Aorta (tissue), 5 donors: ENCODE measurements around the gene LAMA4. TPM values are rescaled to one million over a fixed set of nuclear protein-coding genes. Genes with fewer than 3 reads are reported as not detected.

Experiments used
- ATAC-seq: fragments of 200-7000 bp; cut with Tn5 transposase; one replicate; pipeline ENCODE4 v1.9.1; 2022; ENCODE audit warnings: moderate library complexity; ENCODE audit not compliant: low FRiP score
- DNase-seq, 2 donors: peaks; one replicate each; pipeline ENCODE4 v3.0.0-alpha.2; 2020
- H3K27ac ChIP-seq, 2 donors: one replicate each; pipeline ENCODE4 v1.5.1; 2013; ENCODE audit warnings: low read length in 2 of 2, mild to moderate bottlenecking in 2 of 2, moderate library complexity in 2 of 2, control low read depth in 1 of 2, inconsistent platforms in 1 of 2, low read depth in 1 of 2
- H3K27me3 ChIP-seq, 2 donors: one replicate each; pipeline ENCODE4 v1.6.1; 2013; ENCODE audit warnings: control low read depth in 1 of 2, low read length in 1 of 2, mild to moderate bottlenecking in 1 of 2, moderate library complexity in 1 of 2; ENCODE audit not compliant: insufficient read depth in 2 of 2, control insufficient read depth in 1 of 2
- H3K36me3 ChIP-seq, 2 donors: one replicate each; pipeline ENCODE4 v1.6.1; 2013; ENCODE audit warnings: control low read depth in 1 of 2, low read length in 1 of 2, mild to moderate bottlenecking in 1 of 2; ENCODE audit not compliant: insufficient read depth in 2 of 2, control insufficient read depth in 1 of 2
- H3K4me1 ChIP-seq, 2 donors: one replicate each; pipeline ENCODE4 v1.6.1; 2013; ENCODE audit warnings: low read length in 2 of 2, control low read depth in 1 of 2, mild to moderate bottlenecking in 1 of 2, moderate library complexity in 1 of 2; ENCODE audit not compliant: insufficient read depth in 2 of 2, control insufficient read depth in 1 of 2
- H3K4me3 ChIP-seq, 2 donors: one replicate each; pipeline ENCODE4 v1.5.1; 2013; ENCODE audit warnings: low read length in 2 of 2, control low read depth in 1 of 2, mild to moderate bottlenecking in 1 of 2
- H3K9me3 ChIP-seq: one replicate; pipeline ENCODE4 v1.6.1; 2013; ENCODE audit warnings: mild to moderate bottlenecking, low read length; ENCODE audit not compliant: control insufficient read depth
- WGBS, 2 donors: extraction: QIAGEN DNeasy Blood & Tissue Kit; methylation state at CpG; one replicate each; pipeline ENCODE4 v1.1.7; 2013; 5-methylcytosine and 5-hydroxymethylcytosine counted together
- intact Hi-C, 2 donors: fragments of 100-400 bp; cut with DNase I; formaldehyde crosslinking; loops; one replicate each; pipeline versions ENCODE4 v1.14.2 to v1.15.0; 2022
- polyA plus RNA-seq, 2 donors: library from polyadenylated mRNA; stranded (reverse); fragments of 200-250 nt; gene quantifications; one replicate each; pipeline ENCODE4 v1.2.3, GENCODE V29; 2013
- total RNA-seq, 2 donors: library from RNA; stranded (reverse); fragmentation: NEBNext Ultra II Directional; extraction: Animal tissue kit (Norgen Biotek cat#: 25700); gene quantifications; one replicate each; pipeline ENCODE4 v1.2.1, GENCODE V29; 2021
- donor health status: healthy with polysubstance abuse.
- donor health status: Bipolar disorder and iron deficiency.
- donor health status: DM: no; HTN: no; CAD: no.
- donor health status: DM: no; HTN: no; CAD: no.
- donor health status: DM: yes; HTN: yes; CAD: no.

The LAMA4 gene
- total and polyA plus RNA-seq, 4 donors: 7.8 to 150 (median 67.5) TPM

GRCh38 chr6:112153926-112154607 is 100.3 kb downstream of the LAMA4 start:
- H3K9me3 ChIP-seq: no peaks in the 10 kb centered on the region
- no peaks in the 10 kb centered on the region for H3K27me3 ChIP-seq
- no peak overlapping the region for H3K27ac ChIP-seq
- intact Hi-C loops: no loop called here
- WGBS, 2 donors: 62 to 65% methylated on average over 5 of the region's 5 CpGs
- no peak for DNase-seq
- H3K36me3 ChIP-seq: no peaks in the 10 kb centered on the region
- H3K4me3 ChIP-seq: no peak overlapping the region
- no peak for ATAC-seq
- H3K4me1 ChIP-seq: no peaks in the 10 kb centered on the region

- no peak overlapping the region for H3K4me3 ChIP-seq
- no peaks in the 10 kb centered on the region for H3K27me3 ChIP-seq
- DNase-seq (no peak), ATAC-seq (no peak)
- H3K27ac ChIP-seq: no peak overlapping the region
- intact Hi-C loops: no loop called here
- H3K4me1 ChIP-seq: no peaks in the 10 kb centered on the region
- WGBS, 2 donors: 69 to 74% methylated on average over 5 of the region's 5 CpGs
- peaks cover 0 to 5% of the 10 kb centered on the region in 2 donors for H3K36me3 ChIP-seq
- no peaks in the 10 kb centered on the region for H3K9me3 ChIP-seq
These were observed 104.0 kb downstream of the LAMA4 start for GRCh38 chr6:112150363-112150762.

GRCh38 chr6:112149719-112150263 is 104.6 kb downstream of the LAMA4 start:
- no peaks in the 10 kb centered on the region for H3K9me3 ChIP-seq
- 52 to 53% methylated on average over 4 of the region's 4 CpGs for WGBS, 2 donors
- DNase-seq: no peak
- H3K27me3 ChIP-seq: no peaks in the 10 kb centered on the region
- peak; percentile 53 for ATAC-seq
- H3K36me3 ChIP-seq: peaks cover 0 to 5% of the 10 kb centered on the region in 2 donors
- no peaks in the 10 kb centered on the region for H3K4me1 ChIP-seq
- H3K27ac ChIP-seq: no peak overlapping the region
- H3K4me3 ChIP-seq: no peak overlapping the region
- intact Hi-C loops: no loop called here

- no peak for DNase-seq
- H3K4me1 ChIP-seq: no peaks in the 10 kb centered on the region
- 36 to 61% methylated on average over 1 of the region's 1 CpG for WGBS, 2 donors
- H3K27ac ChIP-seq: no peak overlapping the region
- no peaks in the 10 kb centered on the region for H3K27me3 ChIP-seq
- intact Hi-C loops: no loop called here
- H3K4me3 ChIP-seq: no peak overlapping the region
- no peaks in the 10 kb centered on the region for H3K9me3 ChIP-seq
- ATAC-seq: no peak
- H3K36me3 ChIP-seq: peaks cover 2 to 5% of the 10 kb centered on the region in 2 donors
These were observed 105.1 kb downstream of the LAMA4 start for GRCh38 chr6:112149236-112149635.

- Histone ChIP-seq H3K9me3 (no peaks in the 10 kb centered on the region), H3K4me1 (no peaks in the 10 kb centered on the region), H3K27ac (no peak overlapping the region), H3K27me3 (no peaks in the 10 kb centered on the region), H3K4me3 (no peak overlapping the region), H3K36me3 (peaks cover 2 to 5% of the 10 kb centered on the region in 2 donors)
- intact Hi-C loops: no loop called here
- DNase-seq (no peak), ATAC-seq (no peak)
- 95 to 97% methylated on average over 6 of the region's 6 CpGs for WGBS, 2 donors
These were observed 106.3 kb downstream of the LAMA4 start for GRCh38 chr6:112148103-112148502.

- Histone ChIP-seq H3K36me3 (peaks cover 5 to 6% of the 10 kb centered on the region in 2 donors), H3K4me3 (no peak overlapping the region), H3K27me3 (no peaks in the 10 kb centered on the region), H3K27ac (no peak overlapping the region), H3K4me1 (no peaks in the 10 kb centered on the region), H3K9me3 (no peaks in the 10 kb centered on the region)
- WGBS, 2 donors: 93 to 94% methylated on average over 10 of the region's 10 CpGs
- ATAC-seq: no peak
- DNase-seq: no peak
- intact Hi-C loops: no loop called here
These were observed 109.2 kb downstream of the LAMA4 start for GRCh38 chr6:112145080-112145573.

- no peak for ATAC-seq
- intact Hi-C loops: no loop called here
- 79 to 80% methylated on average over 12 of the region's 12 CpGs for WGBS, 2 donors
- Histone ChIP-seq H3K36me3 (peaks cover 5 to 6% of the 10 kb centered on the region in 2 donors), H3K27me3 (no peaks in the 10 kb centered on the region), H3K4me3 (no peak overlapping the region), H3K9me3 (no peaks in the 10 kb centered on the region), H3K4me1 (no peaks in the 10 kb centered on the region), H3K27ac (no peak overlapping the region)
- DNase-seq: no peak
These were observed 110.0 kb downstream of the LAMA4 start for GRCh38 chr6:112144145-112144926.

GRCh38 chr6:112141707-112142106 is 112.7 kb downstream of the LAMA4 start:
- Histone ChIP-seq H3K27me3 (no peaks in the 10 kb centered on the region), H3K9me3 (no peaks in the 10 kb centered on the region), H3K4me1 (no peaks in the 10 kb centered on the region), H3K27ac (no peak overlapping the region), H3K36me3 (peaks cover 5 to 6% of the 10 kb centered on the region in 2 donors), H3K4me3 (no peak overlapping the region)
- intact Hi-C loops: no loop called here
- ATAC-seq: no peak
- 87% methylated on average over 2 of the region's 2 CpGs for WGBS, 2 donors
- DNase-seq: no peak
